NCI-H2107 treated with DMSO at 0.1 percent for 48 hours (cell line): ENCODE results near the gene TLNRD1.

Experiments
- DNase-seq: peaks from one replicate; lab custom pipeline; 2025; ENCODE audit not compliant: unreplicated experiment; lab: John Stamatoyannopoulos, UW

The TLNRD1 gene

DNA sequence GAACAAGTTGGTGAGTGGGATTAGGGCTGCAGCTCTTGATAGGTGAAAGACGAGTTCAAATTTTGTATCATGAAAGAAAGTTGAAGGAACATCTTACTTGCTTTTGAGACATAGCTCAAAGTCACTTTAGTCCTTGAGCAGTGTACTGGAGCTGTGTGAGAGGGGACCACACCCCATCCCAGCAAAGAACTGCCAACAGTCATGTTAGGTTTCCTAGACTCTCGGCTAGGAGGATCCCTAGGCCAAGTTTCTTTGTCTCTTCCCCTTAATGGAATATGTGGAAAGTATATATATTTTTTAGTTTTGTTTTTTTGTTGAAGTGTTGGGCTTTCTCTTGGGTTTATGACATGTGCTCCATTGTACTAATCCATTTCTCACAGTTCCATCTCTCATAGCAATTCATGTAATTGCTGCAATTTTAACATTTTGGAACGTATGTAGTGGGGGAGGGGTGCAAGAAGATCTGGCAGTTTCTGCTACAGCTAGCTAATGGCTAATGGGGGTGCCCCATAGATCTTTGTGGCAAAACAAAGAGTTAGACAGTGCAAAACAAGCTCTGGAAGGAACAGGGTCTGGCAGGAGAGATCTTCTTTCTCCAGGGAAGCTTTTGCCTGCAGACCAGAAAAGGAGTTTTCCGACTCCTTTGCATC lies 25.1 kb downstream of the TLNRD1 start:
- DNase-seq = no peak

DNA sequence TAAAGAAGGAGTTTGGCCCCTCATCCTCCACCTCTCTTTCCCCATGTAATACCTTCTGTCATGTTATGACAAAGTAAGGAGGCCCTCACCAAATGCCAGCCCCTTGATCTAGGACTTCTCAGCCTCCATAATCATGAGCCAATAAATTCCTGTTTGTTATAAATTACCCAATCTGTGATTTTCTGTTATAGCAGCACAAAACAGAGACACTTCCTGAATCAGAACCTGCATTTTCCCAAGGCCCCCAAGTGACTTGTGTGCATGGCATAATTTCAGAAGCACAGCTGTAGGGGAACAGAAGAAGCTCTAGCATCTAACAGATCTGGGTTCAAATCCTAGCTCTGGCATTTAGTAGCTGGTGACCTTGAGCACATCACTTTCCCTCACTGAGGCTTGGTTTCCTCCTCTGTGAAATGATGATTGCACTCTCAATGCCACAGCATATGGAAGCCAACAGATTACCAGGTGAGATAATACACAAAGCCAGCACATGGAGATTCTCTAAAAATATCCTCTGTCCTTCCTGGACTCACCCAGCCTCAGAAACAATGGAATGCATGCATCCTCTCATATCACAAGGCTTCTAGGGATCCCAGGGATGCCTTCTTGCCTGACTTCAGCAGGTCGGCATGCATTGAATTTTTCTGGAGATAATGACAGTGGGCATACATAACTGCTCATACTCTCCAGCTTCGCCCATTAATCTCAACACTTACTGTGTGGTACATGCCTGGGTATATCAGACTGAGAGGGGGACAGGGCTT lies 26.3 kb downstream of the TLNRD1 start:
- no peak for DNase-seq

DNA sequence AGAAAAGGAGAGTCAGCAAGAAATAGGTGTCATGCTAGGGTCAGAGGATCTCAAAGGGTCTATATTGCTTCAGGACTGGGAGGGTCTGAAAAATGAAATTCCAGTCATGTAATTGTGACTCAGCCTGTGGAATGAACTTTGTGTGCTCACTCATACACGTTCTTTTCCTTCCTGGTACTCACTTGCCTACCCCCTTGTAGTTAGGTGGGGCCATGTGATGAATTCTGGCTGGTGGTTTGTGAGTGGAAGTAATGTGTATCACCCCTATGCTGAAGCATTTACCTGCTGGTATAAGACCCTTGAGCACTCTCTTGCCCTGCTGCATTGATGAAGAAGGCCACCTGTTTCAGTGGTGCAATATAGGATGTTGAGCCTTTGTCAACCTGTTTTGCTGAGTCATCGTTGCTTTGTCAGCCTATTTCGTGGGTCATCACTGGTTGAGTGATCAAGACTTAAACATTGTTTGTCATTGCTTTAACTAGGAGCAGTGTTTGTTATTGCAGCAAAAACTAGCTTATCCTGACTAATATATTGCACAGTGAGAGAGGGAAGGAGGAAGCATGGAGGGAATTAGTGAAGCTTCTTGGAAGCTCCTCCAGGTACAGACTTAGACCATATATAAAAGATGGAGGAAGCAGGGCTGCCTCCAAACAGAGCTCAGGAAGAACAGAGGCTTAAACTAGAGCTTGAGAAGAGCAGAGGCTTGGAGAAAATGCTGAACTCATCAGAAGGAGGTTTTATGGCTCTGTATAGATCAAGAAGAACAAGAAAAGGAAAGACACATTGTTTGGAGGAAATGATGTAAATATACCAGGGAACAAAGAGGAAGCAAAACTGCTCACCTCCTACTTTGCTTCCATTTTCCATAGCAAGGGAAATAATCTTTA lies 28.9 kb downstream of the TLNRD1 start:
- no peak for DNase-seq

DNA sequence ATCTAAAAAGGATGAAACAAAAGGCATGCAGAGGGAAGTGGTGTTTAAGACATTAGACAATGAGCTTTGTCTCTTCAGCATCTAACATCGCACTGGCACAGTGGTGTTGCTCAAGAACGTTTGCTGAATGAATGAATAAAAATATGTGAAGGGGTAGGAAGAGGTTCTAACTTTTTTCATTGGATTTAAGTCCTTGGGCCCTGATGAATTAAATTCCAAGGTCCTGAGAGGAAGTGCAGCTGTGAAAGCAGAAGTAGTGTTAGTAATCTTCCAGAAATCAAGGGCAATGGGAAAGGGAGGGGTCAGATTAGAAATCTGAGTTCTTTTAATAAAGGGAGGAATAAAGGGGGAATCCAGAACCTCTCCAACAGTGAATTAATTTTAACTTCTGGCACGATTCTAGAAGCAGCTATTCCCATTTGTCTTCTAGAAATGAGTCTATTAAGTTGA lies 29.6 kb downstream of the TLNRD1 start:
- no peak for DNase-seq

DNA sequence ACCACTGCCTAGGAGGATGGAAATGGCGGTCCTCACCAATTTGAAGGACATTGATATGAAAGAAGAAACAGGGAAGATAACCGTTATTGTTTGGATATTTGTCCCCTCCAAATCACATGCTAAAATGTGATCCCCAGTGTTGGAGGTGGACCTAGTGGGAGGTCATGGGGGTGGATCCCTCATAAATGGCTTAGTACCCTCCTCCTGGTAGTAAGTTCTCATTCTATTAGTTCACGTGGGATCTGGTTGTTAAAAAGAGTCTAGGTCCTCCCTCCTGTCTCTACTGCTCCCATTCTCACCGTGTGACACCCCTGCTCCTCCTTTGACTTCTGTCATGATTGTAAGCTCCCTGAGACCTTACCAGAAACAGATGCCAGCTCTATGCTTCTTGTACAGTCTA lies 30.5 kb downstream of the TLNRD1 start:
- no peak for DNase-seq

DNA sequence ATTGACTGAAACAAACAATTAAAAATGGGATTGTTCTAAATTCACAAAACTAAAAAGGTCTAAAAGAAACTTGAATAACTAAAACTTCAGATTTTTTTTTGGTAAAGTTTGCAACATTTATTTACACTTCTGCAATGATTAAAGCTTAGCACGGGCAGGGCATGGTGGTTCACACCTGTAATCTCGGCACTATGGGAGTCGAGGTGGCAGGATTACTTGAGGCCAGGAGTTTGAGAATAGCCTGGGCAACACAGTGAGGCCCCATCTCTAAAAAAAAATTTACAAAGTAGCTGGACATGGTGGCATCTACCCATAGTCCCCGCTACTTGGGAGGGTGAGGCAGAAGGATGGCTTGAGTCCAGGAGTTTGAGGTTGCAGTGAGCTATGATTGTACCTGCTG lies 31.6 kb downstream of the TLNRD1 start:
- no peak for DNase-seq

DNA sequence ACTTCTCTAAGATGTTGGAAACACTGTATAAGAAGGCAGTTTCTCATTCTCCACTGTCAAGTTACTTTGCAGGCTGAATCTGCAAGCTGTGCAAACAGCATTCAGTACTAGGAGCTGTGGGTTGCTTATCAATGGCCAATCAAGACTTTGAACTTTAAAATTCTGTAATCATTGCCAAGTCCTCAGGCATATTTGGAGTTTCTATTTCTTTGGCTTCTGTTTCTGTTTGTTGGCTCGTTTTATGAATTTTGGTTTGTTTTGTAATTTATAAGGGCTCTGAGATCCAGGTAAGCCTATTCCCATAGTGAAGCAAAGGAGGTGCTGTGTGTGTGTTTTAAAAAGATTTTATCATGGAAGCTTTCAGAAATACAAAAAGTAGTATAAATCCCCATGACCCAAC lies 32.1 kb downstream of the TLNRD1 start:
- no peak for DNase-seq

DNA sequence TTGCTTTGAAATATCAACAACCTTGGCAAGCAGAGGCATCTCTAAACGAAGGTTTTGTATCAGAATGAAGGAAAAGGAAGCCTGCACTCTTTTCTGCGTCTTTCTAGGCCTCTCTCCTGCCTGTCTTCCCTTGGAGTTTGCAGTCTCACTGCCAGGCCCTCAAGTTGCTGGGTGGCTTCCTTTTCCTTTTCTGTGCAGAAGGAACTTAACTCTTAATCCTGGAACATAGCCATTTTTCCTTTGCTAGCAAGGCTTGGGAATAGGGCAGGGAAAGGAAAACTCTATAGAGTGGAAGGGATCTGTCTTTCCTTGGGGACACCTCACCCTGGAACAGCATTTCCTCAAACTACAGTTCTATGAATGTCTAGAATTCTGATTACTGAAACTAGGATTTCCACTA lies 32.8 kb downstream of the TLNRD1 start:
- DNase-seq = no peak

DNA sequence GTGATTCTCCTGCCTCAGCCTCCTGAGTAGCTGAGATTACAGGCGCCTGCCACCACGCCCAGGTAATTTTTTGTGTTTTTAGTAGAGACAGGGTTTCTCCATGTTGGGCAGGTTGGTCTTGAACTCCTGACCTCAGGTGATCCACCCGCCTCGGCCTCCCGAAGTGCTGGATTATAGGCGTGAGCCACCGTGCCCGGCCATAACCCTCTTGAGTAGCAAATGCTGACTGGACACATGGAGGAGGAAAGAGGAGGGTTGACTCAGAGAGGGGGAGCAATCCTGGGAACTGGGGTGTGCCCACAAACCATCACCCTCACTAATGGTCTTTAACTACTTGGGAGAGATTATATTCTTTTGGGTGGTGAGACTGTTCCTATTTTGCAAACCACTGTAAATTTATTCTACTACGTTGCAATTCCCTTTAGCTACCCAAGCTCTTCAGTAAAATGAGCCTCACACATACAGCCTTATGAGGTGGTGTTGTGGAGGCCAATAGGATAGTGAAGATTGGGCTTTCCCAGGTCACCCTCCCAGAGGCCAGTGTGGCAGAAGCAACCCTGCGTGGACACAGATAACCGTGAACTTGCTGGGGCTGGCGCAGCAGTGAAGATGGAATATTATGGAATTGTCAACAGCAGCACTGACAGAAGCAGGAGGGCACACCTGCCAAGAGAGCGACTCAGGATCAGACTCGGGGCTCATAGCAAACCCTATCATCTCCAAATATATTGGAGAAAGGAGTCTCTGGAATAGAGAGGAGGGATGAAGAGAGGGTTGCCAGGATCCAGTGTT lies 37.4 kb downstream of the TLNRD1 start:
- DNase-seq = no peak

DNA sequence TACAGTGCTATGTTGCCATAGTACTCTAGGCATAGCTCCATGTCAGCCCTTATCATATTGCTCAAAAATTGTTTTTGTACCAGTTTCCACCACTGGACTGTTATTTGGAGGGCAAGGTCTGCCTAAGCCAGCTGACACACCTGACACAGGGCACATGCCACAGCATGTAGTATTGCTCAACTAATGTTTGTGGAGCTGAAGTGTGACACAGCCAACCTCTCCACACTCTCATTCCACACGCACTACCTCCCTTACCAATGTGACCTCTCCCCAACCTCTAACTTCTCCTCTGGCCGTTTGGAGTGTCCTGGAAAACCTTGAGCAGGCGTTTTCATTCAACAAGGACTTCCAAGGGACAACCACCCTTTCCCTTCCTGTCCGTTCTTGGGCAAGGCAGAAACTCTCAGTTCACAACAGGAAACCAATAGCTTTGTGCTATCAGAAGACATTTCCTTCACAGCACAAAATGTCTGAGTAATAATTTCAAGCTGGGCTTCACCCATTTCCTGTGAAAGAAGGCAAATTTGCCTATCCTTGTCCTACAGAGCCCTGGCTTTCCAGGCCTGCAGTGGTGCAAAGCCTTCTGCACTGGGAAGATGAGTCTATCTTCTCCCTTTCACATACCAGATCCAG lies 38.4 kb downstream of the TLNRD1 start:
- no peak for DNase-seq

DNA sequence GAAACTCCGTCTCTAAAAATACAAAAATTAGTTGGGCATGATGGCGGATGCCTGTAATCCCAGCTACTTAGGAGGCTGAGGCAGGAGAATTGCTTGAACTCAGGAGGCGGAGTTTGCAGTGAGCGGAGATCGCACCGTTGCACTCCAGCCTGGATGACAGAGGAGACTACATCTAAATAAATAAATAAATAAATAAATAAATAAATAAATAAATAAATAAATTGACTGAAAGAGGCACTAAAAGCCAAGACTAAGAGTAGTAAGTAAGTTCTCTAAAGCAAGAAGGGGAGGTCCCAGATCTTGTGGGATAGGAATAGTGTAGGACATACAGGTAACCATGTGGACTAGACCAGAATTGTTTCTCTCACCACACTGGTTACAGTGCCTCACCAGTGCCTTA lies 40.0 kb downstream of the TLNRD1 start:
- DNase-seq = no peak

DNA sequence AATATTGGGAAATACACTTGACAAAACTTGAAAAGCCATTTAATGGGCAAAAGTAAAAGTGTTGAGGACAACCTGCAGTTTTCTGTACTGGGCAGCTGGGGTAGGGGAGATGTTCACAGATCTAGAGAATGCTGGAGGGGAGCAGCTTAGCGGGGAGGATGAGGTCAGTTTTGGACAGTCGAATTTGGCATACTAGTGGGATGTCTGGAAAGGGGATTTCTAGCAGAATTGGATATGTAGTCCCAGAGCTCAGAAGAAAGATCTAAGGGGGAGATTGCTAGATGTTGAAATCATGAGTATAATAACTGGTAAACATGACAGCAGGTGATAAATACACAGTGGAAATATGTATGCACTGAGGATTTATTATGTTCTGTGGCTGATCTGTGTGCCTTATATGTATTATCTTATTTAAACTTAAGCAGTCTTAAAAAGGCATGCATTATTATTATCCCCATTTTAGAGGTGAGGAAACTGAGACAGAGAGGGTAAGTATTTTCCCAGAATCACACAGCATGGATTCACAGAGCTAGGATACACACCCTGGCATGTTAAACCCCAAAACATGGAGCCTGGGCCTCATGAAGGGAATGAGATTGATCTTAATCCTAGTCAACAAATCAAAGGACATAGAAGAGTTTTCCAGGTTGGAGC lies 42.7 kb downstream of the TLNRD1 start:
- no peak for DNase-seq

DNA sequence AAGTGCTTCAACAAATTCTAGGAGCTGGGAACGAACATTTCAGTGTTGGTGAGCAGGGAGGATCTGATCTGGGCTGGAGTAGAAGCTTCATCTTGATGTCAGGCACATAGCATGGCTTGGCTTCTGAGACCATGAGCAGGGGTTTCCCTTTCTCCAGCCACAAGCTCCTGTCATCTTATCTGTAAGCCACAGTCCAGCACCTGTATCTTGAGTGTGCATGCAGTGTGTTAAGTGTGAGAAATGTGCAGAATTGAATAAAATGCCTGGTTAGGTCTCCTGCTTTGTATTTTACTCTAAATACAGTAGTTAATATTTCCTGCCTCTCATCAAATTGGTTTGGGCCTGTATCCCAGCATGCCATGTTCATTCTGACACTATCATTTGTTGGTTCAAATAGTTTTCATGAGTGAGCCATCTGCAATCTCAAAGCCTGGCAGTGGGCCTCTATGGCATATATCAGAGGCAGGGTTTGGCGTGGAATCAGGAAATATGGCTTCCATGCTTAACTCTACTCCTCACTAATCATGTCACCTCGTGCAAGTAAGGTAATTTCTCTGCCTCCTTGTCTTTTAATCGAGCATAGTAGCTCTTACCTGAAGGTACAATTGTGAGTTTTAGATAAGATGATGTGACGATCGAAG lies 43.3 kb downstream of the TLNRD1 start:
- DNase-seq = no peak

DNA sequence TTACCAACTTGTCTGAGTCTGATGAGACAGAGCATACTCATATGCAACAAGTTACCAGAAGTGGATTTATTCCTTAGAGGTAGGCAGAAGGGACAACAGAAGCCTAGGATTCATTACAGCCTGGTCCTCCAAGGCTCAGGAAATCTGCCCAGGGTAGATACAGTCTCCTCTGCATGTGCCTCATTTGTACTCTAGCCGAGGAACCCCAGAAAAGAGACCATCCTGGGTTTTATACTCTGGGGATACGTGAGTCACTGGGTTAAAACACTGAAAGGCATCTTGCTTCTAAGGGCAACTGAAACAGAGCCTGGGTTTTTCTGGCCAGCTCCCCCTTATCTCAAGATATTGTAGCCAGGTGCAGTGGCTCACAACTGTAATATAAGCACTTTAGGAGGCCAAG lies 45.6 kb downstream of the TLNRD1 start:
- no peak for DNase-seq

DNA sequence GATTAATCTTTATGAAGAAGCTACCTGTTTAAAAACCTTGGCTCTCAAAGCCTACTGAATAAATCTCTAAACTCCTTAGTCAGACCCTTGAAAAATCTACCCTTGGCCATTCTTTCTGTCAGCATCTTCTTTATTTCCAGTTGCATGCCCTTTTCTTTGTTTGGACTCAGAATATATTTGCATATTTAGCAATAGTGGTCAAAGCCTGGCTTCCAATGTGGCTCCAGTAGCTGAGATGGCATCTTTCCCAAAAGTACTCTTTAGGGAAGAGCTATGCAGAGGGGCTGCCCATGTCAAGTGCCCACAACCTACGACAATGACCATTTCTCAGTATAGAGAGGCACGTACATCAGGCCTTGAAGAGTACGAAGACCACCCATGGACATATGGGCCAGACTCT lies 47.2 kb downstream of the TLNRD1 start:
- no peak for DNase-seq

DNA sequence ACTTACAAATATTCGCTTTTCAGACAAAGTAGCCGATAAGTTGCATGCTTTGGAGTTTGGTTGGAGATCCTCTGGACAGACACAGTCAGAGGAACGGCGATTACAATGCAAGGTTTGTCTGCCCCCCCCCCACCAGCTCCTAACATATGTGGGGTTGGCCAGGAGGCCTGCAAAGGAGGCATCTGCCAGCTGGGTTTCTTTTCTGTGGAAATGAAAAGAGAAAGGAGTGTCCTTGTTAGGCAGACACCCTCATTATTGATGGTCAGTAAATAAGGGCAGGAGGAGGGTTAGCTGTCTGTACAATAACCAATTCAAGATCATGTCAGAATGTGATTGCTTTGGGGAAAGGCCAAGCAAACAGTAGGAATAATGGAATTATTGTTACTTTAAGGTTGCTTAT lies 49.1 kb downstream of the TLNRD1 start:
- DNase-seq = no peak

DNA sequence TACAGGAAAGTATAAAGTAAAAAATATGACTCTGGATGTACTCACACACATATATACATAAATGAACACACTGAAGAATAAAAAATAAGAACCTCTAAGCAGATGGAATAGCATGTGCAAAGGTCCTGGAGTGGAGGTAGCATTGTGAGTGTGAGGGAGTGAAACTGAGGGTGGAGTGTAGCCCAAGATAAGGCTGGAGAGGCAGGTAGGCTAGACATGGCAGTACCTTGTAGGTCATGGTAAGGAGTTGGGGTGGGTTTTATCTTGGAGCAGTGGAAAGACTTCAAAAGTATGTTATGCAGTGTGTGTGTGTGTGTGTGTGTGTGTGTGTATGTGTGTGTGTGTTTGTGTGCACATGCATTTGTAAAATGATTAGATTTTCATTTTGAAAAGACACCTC lies 49.5 kb downstream of the TLNRD1 start:
- DNase-seq = no peak

DNA sequence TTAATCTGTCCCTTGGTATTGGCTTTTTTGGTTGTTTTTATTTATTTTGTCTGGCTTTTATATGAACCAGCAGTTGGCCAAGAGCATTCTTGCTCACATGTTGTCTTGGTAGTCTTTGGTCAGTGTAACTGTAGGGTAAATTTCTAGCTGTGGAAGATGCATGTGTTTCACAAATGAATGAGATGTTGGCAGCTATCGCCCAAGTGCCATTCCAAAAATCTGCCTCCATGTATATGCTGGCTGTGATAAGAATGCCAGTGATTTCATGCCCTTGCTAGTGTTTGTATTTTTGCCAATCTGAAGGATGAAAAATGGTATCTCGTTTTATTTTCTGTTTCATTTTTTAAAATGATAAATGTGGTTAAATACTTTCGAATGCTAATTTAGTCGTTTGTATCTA lies 50.1 kb downstream of the TLNRD1 start:
- no peak for DNase-seq

DNA sequence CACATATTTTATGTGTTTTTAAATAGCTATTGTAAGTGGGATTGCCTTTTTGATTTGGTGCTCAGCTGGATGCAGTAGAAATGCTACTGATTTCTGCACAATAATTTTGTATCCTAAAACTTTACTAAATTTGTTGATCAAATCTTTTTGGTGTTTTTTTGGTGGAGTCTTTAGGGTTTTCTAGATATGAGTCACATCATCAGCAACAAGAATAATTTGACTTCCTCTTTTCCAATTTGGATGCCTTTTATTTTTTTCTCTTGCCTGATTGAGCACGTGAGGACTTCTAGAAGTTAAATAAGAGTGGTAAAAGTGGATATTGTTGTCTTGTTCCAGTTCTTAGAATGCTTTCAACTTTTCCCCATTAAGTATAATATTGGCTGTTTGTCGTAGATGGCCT lies 51.3 kb downstream of the TLNRD1 start:
- no peak for DNase-seq

DNA sequence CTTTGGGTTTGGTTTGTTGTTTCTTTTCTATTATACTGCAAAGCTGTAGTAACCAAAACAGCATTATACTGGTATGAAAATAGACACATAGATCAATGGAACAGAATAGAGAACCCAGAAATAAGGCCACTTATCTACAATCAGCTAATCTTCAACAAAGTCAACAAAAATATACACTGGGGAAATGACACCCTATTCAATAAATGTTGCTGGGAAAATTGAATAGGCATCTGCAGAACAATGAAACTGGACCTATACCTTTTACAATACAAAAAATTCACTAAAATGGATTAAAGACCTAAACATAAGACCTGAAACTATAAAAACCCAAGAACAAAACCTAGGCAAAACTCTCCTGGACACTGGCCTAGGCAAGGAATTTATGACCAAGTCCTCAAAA lies 52.9 kb downstream of the TLNRD1 start:
- DNase-seq = no peak
